GM18873 (cell line): Measurements from ENCODE around the gene SF3B2.
"Not testable (repeated sequence)": the region's sequence is repeated elsewhere in the genome, so short reads cannot be mapped to it uniquely, and the experiment has no call there.

ENCODE experiments used
- ATAC-seq: cut with Tn5 transposase; IDR thresholded peaks from one replicate; pipeline ENCODE4 v1.9.1; 2021; ENCODE audit warnings: mild to moderate bottlenecking, moderate library complexity, moderate number of reproducible peaks; ENCODE audit not compliant: unreplicated experiment, low FRiP score

SF3B2 gene

DNA sequence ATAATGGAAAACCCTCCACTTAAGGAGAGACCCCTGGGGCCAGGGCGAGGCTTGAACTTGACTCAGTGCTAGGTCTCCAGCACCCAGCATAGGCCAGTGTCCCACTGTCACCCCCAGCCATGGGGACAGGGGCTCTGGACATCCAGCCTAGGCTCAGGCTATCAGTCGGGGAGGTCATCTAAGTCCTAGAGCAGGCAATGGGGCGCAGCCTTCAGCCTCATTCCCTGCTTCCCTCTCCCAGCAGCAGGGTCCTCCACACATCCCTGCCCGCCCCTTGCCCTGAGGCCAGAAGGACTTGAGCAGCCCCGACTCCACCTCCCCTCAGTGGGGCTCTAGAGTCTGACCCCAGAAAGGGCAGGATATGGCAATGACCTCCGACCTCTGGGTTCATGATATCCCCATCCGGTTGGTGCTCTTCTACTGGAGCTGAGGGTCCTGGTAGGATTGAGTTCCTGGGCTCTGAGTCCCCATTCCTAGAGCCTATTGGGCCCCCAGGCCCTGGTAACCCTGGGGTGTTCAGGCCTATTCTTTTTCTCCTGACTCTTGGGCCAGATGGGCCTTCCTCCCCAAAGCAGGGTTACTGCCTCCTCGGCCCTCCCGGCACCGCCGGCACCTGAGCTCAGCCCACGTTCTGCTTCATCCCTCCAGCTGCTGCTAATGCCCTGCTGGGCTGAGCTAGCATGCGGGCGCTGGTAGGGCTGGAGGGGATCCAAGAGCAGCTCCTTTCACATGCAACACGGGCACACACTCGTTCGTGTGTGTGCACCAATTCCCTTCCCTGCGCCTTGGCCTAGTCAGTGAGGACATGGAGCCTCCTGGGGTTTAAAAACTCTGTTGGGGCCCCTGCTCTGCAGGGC is 36.0 kb upstream of the SF3B2 start:
- ATAC-seq, result no peak

DNA sequence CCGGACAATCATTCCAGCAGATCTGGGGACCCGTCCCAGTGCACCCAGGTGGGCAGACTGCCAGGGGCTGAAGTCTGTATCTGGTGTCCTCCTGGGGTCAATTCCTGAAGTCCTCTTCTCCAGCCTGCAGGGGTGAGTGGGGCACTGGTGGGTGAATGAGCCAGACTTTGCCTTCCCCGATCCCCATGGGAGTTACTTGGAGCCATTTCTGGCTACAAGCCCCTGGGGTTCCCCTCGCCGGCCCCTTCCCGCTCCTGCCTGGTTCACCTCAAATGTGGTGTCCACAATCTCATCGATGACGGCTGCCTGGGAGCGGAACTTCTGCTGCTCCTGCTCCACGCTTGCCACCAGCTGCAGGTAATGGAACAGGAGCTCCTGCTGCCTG is 35.4 kb upstream of the SF3B2 start:
- ATAC-seq, result no peak

GRCh38 chr11:66017321-66017720 is 34.8 kb upstream of the SF3B2 start:
- no peak for ATAC-seq

DNA sequence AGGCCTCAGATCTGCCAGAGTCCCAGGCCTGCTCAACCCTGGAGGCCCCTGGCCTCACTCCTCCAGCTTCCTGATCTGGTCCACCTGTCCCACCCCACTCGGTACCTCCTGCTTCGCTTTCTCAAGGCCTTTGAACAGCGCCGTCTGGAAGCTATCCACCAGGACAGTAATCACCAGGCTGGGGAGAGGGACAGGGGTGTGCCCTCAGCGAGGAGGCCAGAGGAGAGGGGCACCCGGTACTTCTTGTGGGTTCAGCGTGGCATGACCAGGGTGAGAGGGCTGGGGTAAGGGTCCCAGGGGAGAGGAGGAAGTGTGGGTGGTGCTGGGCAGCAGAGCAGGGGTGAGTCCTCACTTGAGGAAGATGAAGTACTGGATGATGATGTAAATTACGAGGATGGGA is 32.0 kb upstream of the SF3B2 start:
- no peak for ATAC-seq

GRCh38 chr11:66020618-66021357 is 31.4 kb upstream of the SF3B2 start:
- ATAC-seq, result no peak

DNA sequence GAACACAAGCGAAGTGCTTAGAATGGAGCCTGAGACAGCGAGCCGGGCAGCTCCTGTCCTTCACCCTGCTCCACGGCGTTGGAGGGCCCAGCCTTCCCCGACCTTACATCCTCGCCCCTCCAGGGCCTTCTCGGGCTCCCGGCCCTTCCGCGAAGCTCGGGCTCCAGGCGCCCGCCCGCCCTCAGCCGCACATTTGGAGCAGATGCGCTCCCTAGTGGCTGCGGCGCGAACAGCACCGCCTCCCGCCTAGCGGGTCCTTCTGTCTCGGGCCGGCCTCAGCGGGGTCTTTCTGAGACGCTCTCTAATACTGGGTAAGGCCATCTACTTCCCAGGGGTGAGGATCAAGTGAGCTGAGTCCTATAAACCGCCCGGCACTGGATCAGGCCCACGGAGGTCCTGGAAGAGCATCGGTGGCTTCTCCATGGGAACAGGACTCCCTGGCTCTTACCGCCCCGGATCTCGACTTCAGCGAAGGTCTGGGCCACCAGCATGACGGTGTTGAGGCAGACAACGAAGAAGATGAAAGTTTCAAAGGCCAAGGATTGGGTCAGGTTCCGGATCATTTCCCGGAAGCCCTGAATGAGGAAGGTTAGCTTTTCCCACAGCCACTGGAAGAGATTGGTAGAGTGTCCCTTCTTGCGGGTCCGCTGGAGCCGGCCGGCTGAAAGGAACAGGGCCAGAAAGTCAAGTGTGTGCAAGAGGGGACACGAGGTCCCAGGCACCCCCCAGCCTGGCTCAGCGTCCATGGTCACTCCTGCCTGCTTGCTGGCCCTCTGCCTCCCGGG is 29.6 kb upstream of the SF3B2 start:
- no peak for ATAC-seq

GRCh38 chr11:66023186-66023440 is 29.1 kb upstream of the SF3B2 start:
- ATAC-seq, result not testable (repeated sequence)

GRCh38 chr11:66026017-66026529 is 26.1 kb upstream of the SF3B2 start, which contains the start of gene CATSPER1:
Gene CATSPER1 (minus strand): TSS chr11:66026479. CDS start chr11:66026379, 100 bp downstream.
- no peak for ATAC-seq

DNA sequence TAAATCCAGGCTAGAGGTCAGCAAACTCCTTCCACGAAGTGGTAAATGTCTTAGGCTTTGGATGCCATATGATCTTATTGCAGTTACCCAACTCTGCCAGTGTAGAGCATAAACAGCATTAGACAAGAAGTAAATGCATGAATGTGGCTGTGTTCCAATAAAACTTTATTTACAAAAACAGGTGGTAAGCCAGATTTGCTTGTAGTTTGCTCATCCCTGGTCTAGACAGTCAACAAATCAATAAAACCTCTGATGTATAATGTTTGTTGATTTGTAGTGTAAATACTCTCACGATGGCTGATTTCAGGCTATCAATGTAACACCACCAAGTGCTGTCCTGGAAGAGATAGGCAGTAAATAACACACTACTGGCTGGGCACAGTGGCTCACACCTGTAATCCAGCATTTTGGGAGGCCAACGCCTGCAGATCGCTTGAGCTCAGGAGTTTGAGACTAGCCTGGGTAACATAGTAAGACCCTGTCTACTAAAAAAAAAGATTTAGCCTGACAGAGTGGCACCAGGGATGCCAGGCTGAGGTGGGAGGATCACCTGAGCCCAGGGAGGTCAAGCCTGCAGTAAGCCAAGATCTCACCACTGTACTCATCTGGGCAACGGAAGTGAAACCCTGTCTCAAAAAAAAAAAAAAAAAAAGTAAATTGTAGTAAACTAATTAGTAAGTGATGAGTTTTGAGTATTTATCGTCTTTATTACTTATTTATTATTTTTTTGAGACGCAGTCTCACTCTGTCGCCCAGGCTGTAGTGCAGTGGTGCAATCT is 19.0 kb upstream of the SF3B2 start:
- ATAC-seq, result no peak

GRCh38 chr11:66035653-66036333 is 16.4 kb upstream of the SF3B2 start:
- ATAC-seq, result no peak

GRCh38 chr11:66036334-66036710 is 15.8 kb upstream of the SF3B2 start:
- no peak for ATAC-seq

- ATAC-seq, result no peak
Observed at GRCh38 chr11:66037327-66037726, 14.8 kb upstream of the SF3B2 start.

DNA sequence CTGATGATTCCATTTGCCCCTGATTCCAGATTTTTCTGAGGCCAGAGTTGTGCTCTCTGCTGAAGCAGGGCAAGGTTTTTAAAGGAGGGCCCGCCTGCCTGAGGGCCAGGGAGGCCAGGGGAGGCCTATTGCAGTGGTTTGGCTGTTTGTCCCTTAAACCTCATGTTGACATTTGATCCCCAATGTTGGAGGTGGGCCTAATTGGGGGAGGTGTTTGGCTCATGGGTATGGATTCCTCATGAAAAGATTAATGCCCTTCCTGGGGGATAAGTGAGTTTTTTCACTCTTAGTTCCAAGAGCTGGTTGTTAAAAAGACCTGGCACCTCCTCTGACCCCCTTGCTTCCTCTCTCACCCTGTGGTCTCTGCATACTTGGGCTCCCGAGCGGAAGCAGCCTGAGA is 12.4 kb upstream of the SF3B2 start:
- no peak for ATAC-seq

DNA sequence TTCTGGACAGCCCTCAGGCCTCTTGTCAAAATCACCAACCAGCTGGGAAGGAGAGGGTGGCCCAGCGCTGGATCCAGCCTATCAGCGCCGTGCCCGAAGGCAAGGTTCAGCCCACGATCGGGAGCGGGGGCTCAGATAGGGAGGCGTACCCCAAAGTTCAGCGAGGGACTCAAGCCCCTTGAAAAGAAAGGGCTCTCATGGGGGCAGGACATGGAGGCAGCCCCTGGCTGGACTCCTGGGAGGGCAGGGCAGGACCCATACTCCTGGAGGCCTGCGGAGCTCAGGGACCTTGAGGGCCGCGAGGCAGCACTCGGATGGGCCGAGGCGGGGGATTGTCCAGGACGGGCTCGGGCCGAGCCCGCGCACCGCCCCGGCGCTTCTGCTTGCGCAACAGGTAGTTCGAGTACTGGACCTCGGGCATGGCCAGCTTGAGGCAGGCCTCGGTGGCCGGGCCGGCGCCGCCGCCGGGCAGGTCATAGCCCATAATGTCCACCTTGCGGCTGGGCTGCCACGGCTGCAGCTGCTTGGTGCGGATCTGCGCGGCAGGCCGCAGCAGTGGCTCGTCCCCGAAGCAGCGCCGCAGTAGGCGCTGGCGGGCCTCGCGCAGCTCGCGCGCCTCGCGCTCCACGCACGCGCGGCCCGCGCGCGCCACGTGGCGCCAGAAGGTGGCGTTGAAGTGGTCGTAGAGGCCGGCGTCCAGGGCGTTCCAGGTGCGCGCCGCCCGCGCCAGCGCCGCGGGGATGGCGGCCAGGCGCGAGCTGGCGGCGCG is 9.8 kb upstream of the SF3B2 start:
- ATAC-seq, result no peak

GRCh38 chr11:66042996-66043906 is 8.9 kb upstream of the SF3B2 start:
- ATAC-seq, result no peak

DNA sequence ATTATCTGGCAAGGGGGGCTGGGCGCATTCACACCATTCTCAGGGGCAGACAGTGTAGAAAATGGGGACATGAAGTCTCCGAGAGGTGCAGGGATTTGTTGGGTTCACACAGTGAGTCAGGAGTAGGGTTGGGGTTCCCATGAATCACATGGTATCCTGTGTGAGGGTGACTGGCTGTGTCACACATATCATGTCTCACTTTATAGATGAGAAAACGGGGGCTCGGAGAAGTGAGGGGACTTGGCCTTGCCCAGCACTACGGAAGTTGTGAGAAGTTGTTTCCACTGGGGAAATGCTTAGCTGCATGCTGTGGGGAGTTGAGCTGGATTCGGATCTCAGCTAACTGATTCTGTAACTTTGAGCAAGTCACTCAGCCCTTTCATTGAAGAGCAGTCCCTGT is 7.4 kb upstream of the SF3B2 start:
- ATAC-seq, result no peak

DNA sequence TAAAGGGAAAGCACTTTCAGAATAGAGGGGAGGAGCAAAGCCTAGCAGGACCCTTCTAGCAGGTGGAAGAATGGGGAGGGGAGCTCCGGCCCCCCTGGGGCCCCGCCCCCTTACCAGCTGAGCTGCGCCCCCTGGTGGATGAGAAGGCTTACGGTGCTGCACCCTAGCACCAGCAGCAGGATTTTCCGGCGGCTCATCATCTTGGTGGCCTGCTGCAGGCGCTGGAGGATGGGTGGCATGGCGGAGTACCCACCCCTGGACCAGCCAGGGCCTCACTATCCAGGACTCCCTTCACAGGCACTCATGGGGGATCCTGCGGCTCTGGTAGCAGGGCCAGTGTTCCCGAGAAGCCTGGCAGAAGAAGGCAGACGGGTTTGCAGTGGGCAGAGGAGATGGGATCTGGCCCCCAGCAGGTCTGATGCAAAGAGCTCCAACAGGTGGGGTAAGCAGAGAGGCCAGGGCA is 7.0 kb upstream of the SF3B2 start:
- ATAC-seq, result no peak

- ATAC-seq, result no peak
Observed at GRCh38 chr11:66046901-66047300, 5.3 kb upstream of the SF3B2 start.
